ENCODE measurements around the gene GGNBP2. TPM values are rescaled to one million over a fixed set of nuclear protein-coding genes. Genes with fewer than 3 reads are reported as not detected.

GGNBP2 gene
- total RNA-seq, 4 donors from 2014 or later: 41.6 to 55.8 (median 54.2) TPM

DNA sequence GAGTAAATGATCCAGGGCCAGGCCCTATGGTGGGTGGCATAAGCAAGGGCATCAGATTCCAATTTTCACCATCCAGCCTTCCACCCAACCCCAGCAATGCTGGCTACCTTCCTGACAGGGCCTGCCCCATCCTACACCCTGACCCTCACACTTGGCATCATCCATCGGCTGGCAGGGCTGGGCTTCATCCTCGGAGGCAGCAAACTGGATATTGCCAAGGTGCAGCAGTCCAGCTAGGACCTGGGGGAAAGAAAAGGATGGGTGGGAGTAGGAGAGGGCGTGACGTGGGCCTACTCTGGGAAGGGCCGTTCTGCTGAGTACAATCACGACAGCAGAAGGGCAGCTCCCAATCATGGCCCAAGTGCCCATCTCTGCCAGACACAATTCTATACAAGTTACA is 33.5 kb upstream of the GGNBP2 start:
- intact Hi-C loops (cut with DNase I): no loop called here
- H3K27me3 ChIP-seq: no peaks in the 10 kb centered on the region
- no peak for TF ChIP-seq POLR2A (IDR thresholded peaks at IDR 0.05; ENCODE audit: low read depth)
- no peak for TF ChIP-seq POLR2AphosphoS5 (IDR thresholded peaks at IDR 0.05)
- no peak for TF ChIP-seq EP300 (IDR thresholded peaks at IDR 0.05)
- no peak for TF ChIP-seq CTCF (IDR thresholded peaks at IDR 0.05)
- 100% methylated on average over 3 of the region's 6 CpGs for WGBS
- no peaks in the 10 kb centered on the region for H3K9me3 ChIP-seq
- peaks cover 0 to 3% (median 0%) of the 10 kb centered on the region in 4 donors for H3K4me1 ChIP-seq
- no peak overlapping the region for H3K27ac ChIP-seq (replicated peaks in 1 of 4)
- peaks cover 0 to 91% (median 66%) of the 10 kb centered on the region in 4 donors for H3K36me3 ChIP-seq
- DNase-seq (ENCODE audit: extremely low spot score): no peak
- H3K4me3 ChIP-seq: no peak overlapping the region

- Histone ChIP-seq H3K9me3 (no peaks in the 10 kb centered on the region), H3K27me3 (no peaks in the 10 kb centered on the region), H3K27ac (replicated peaks in 1 of 4) (no peak overlapping the region), H3K4me3 (no peak overlapping the region), H3K36me3 (peaks cover under 1 to 86% (median 53%) of the 10 kb centered on the region in 4 donors), H3K4me1 (peaks cover 0 to 3% (median 0%) of the 10 kb centered on the region in 4 donors)
- no peak for DNase-seq (ENCODE audit: extremely low spot score)
- intact Hi-C loops (cut with DNase I): no loop called here
- 85% methylated on average over 5 of the region's 5 CpGs for WGBS
- TF ChIP-seq POLR2AphosphoS5 (IDR thresholded peaks at IDR 0.05) (no peak), EP300 (IDR thresholded peaks at IDR 0.05) (no peak), POLR2A (IDR thresholded peaks at IDR 0.05; ENCODE audit: low read depth) (no peak), CTCF (IDR thresholded peaks at IDR 0.05) (no peak)
Measured at GRCh38 chr17:36512641-36513040, 32.1 kb upstream of the GGNBP2 start.

DNA sequence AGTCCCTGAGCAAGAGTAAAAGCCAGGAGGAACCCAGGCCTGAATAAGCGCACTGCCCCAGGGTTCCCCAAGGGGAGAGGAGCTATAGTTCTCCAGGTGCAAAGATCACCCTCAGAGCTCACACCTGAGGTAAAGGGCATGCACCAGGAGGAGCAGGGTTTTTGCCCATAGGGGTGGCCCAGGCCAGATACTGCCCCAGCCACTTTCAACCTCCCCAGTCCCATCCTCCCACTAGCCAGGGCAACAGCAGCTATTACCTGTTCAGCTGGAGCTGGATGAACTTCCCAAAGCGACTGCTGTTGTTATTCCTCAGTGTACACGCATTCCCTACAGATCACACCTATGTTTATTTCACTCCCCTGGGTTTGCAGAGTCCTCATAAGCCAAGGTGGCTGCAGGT is 29.9 kb upstream of the GGNBP2 start:
- Histone ChIP-seq H3K27ac (replicated peaks in 1 of 4) (no peak overlapping the region), H3K36me3 (peaks cover 6 to 68% (median 40%) of the 10 kb centered on the region in 4 donors), H3K4me1 (peaks cover 0 to 3% (median 0%) of the 10 kb centered on the region in 4 donors), H3K27me3 (no peaks in the 10 kb centered on the region), H3K4me3 (no peak overlapping the region), H3K9me3 (no peaks in the 10 kb centered on the region)
- no peak for TF ChIP-seq EP300 (IDR thresholded peaks at IDR 0.05)
- no peak for TF ChIP-seq POLR2A (IDR thresholded peaks at IDR 0.05; ENCODE audit: low read depth)
- no peak for TF ChIP-seq POLR2AphosphoS5 (IDR thresholded peaks at IDR 0.05)
- no peak for TF ChIP-seq CTCF (IDR thresholded peaks at IDR 0.05)
- no peak for DNase-seq (ENCODE audit: extremely low spot score)
- WGBS: 97% methylated on average over 3 of the region's 3 CpGs
- intact Hi-C loops (cut with DNase I): no loop called here

DNA sequence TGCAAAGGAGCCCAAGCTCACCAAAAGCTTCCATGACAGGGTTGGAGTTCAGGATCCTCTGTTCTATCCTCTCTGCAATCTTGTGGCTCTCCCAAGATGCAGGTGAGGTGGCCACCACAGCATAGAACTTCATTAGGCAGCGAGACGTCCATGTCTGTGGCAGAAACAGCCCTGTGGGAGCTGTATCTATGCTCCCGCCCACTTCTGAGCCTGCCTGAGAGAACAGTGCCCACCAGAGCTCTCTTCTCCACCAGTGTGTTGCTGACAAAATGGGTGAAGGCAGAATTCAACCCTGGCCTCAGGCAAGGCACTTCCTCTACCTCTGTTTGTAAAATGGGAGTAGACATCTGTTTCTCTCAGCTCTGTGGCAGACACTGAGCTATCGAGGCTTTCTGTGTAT is 28.9 kb upstream of the GGNBP2 start:
- Histone ChIP-seq H3K4me3 (no peak overlapping the region), H3K4me1 (peaks cover 0 to 3% (median 0%) of the 10 kb centered on the region in 4 donors), H3K27me3 (no peaks in the 10 kb centered on the region), H3K27ac (replicated peaks in 1 of 4) (no peak overlapping the region), H3K9me3 (no peaks in the 10 kb centered on the region), H3K36me3 (peaks cover 6 to 62% (median 36%) of the 10 kb centered on the region in 4 donors)
- no peak for DNase-seq (ENCODE audit: extremely low spot score)
- TF ChIP-seq POLR2AphosphoS5 (IDR thresholded peaks at IDR 0.05): no peak
- TF ChIP-seq CTCF (IDR thresholded peaks at IDR 0.05): no peak
- TF ChIP-seq EP300 (IDR thresholded peaks at IDR 0.05): no peak
- no peak for TF ChIP-seq POLR2A (IDR thresholded peaks at IDR 0.05; ENCODE audit: low read depth)
- intact Hi-C loops (cut with DNase I): no loop called here
- WGBS: 77% methylated on average over 3 of the region's 4 CpGs

GRCh38 chr17:36523113-36523512 is 21.6 kb upstream of the GGNBP2 start:
- Histone ChIP-seq H3K36me3 (peaks cover 35 to 75% (median 59%) of the 10 kb centered on the region in 4 donors), H3K27me3 (no peaks in the 10 kb centered on the region), H3K27ac (replicated peaks in 1 of 4) (no peak overlapping the region), H3K4me3 (no peak overlapping the region), H3K9me3 (no peaks in the 10 kb centered on the region), H3K4me1 (no peaks in the 10 kb centered on the region)
- no peak for DNase-seq (ENCODE audit: extremely low spot score)
- TF ChIP-seq POLR2AphosphoS5 (IDR thresholded peaks at IDR 0.05): no peak
- TF ChIP-seq POLR2A (IDR thresholded peaks at IDR 0.05; ENCODE audit: low read depth): no peak
- TF ChIP-seq EP300 (IDR thresholded peaks at IDR 0.05): no peak
- no peak for TF ChIP-seq CTCF (IDR thresholded peaks at IDR 0.05)
- intact Hi-C loops (cut with DNase I): no loop called here
- 92% methylated on average over 2 of the region's 2 CpGs for WGBS

Data from esophagus muscularis mucosa (tissue), 4 donors.